Endothelial cell of umbilical vein (primary cell): ENCODE data around the gene SH3PXD2A.

Experiments used
- EZH2 ChIP-seq: IDR thresholded peaks from 2 replicates; pipeline ENCODE4 v1.6.1; 2012; ENCODE audit warnings: borderline replicate concordance, low read depth, mild to moderate bottlenecking, moderate library complexity, low read length, inconsistent platforms; ENCODE audit not compliant: severe bottlenecking
- FOS ChIP-seq: IDR thresholded peaks from 2 replicates; pipeline ENCODE4 v1.6.1; 2011; ENCODE audit warnings: mild to moderate bottlenecking, low read length, moderate library complexity, borderline replicate concordance; ENCODE audit not compliant: insufficient read depth
- JUN ChIP-seq: IDR thresholded peaks from 2 replicates; pipeline ENCODE4 v1.6.1; 2011; ENCODE audit warnings: borderline replicate concordance, low read depth; ENCODE audit not compliant: insufficient read length, insufficient read depth
- MYC ChIP-seq: IDR thresholded peaks from one replicate; pipeline ENCODE4 v1.6.1; 2011; ENCODE audit warnings: mild to moderate bottlenecking, low read depth, low read length
- POLR2A ChIP-seq: IDR thresholded peaks from 2 replicates; pipeline ENCODE4 v1.6.1; 2012; ENCODE audit warnings: low read depth, mild to moderate bottlenecking, control low read depth, low read length
- POLR2AphosphoS5 ChIP-seq: IDR thresholded peaks from 2 replicates; pipeline ENCODE4 v1.6.1; 2012; ENCODE audit warnings: low read depth, mild to moderate bottlenecking, control low read depth, low read length, moderate library complexity; ENCODE audit not compliant: insufficient read depth
- TF ChIP-seq, protein P1 (sequence below), 2 donors: IDR thresholded peaks; 1 replicate in 1 of 2; 2 replicates in 1 of 2; pipeline ENCODE4 v1.5.1; 2011; ENCODE audit warnings: low read length in 2 of 2, mild to moderate bottlenecking in 2 of 2, moderate library complexity in 2 of 2, control low read depth in 1 of 2, inconsistent platforms in 1 of 2, low read depth in 1 of 2; ENCODE audit not compliant: insufficient read depth in 1 of 2; ENCODE audit errors: extremely low read depth in 1 of 2

DNA sequence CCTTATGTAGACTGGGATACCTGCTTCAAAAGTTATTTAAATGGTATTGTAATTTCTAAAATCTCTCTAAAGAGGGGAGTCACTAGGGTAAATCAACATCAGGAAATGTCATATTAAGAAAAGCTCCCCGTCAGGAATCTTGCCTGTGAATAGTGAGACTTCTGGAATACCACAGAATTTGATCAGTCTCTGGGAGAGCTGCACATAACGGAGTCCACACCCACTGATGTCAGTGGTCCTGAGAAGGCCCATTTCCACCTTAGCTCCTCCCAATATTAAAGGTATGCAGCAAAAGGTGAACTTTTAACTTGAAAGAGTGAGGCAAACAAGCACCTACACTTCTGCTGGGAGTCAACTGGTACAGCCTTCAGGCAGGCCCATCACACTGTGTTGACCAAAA, 35.3 kb upstream of the SH3PXD2A start:
- TF ChIP-seq, protein P1, sequence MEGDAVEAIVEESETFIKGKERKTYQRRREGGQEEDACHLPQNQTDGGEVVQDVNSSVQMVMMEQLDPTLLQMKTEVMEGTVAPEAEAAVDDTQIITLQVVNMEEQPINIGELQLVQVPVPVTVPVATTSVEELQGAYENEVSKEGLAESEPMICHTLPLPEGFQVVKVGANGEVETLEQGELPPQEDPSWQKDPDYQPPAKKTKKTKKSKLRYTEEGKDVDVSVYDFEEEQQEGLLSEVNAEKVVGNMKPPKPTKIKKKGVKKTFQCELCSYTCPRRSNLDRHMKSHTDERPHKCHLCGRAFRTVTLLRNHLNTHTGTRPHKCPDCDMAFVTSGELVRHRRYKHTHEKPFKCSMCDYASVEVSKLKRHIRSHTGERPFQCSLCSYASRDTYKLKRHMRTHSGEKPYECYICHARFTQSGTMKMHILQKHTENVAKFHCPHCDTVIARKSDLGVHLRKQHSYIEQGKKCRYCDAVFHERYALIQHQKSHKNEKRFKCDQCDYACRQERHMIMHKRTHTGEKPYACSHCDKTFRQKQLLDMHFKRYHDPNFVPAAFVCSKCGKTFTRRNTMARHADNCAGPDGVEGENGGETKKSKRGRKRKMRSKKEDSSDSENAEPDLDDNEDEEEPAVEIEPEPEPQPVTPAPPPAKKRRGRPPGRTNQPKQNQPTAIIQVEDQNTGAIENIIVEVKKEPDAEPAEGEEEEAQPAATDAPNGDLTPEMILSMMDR (IDR thresholded peaks at IDR 0.05; ENCODE audit: extremely low read depth in 1 of 2, insufficient read depth in 1 of 2, low read depth in 1 of 2, low read length in 2 of 2), result no peak
- TF ChIP-seq POLR2A, result no peak
- no peak for TF ChIP-seq FOS
- no peak for TF ChIP-seq POLR2AphosphoS5
- no peak for TF ChIP-seq JUN
- TF ChIP-seq EZH2, result no peak
- TF ChIP-seq MYC, result no peak
